Activated CD8-positive, alpha-beta memory T cell treated with anti-CD3 and anti-CD28 coated beads for 36 hours (primary cell): ENCODE data around the gene CCDC127. TPM values are rescaled to one million over a fixed set of nuclear protein-coding genes. Genes with fewer than 3 reads are reported as not detected.
"Not testable (repeated sequence)": the region's sequence is repeated elsewhere in the genome, so short reads cannot be mapped to it uniquely, and the experiment has no call there.

Experiments used
- CTCF ChIA-PET: fragments of 350-600 bp; sonication (Branson Sonifier 250); formaldehyde crosslinking; loops from one replicate; lab custom pipeline; 2021; ENCODE audit warnings: antibody characterized with exemption; lab: Charles Lee
- POLR2A ChIA-PET: fragments of 350-600 bp; sonication (Branson Sonifier 250); formaldehyde crosslinking; loops from one replicate; lab custom pipeline; 2021; ENCODE audit warnings: antibody characterized with exemption; lab: Charles Lee
- total RNA-seq, 2 experiments: library from RNA; stranded (reverse); gene quantifications; one replicate each; pipeline ENCODE4 v1.2.3, GENCODE V29; 2021

Gene CCDC127
- total RNA-seq, 2 experiments from 2014 or later, result 6.8 to 7.3 TPM

DNA sequence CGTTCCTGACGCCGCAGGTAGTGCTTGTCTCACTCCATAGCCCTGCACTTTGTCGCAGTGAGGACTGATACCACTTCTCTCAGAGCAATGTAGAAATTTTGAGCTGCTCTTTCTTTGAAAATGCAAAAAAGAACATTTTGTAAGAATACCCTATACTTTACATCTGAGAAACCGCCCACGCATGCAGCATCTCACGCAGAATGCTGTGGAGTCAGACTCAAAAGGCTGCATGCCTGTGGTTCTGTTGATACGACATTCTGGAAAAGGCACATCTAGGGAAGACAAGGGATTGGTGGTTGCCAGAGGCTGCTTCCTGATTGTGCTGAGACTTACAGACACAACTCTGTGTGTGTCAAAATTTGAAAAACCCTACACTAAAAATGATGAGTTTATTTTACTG is 20.0 kb upstream of the CCDC127 start:
- POLR2A ChIA-PET, CTCF ChIA-PET: not testable (repeated sequence)

DNA sequence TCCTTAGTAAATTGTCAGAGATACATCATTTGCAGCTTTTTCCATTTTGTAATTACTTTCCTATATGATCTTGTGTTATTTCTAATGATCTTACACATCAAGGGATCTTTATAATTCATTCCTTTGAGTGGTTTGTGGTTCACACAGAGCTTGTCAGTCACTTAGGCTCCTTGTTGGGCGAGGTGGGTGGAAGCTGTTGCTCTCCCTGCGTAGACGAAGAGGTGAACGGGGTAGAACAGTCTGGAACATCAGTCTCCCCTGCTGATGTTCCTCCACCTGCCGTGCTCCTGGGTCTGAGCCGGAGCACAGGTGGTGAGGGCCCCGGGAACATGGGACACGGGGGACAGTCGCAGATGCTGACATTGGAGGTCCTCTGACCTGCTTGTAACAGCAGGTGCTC is 17.6 kb upstream of the CCDC127 start:
- CTCF ChIA-PET, result not testable (repeated sequence)

DNA sequence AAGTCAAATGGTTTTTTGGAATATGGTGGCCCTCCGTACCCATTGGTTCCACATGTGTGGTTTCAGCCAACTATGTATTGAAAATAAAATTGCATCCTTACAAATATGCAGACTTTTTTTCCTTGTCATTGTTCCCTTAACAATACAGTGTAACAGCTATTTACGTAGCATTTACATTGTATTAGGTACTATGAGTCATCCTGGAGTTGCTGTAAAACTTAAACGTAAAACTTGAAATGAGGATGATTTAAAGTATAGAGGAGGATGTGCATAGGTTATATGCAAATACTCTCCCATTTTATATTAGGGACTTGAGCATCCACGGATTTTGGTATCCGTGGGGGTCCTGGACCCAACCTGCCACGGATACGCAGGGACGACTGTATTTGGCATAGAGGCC is 16.5 kb upstream of the CCDC127 start:
- POLR2A ChIA-PET, result no interaction called here
- CTCF ChIA-PET, result no interaction called here

More for the DNA sequence above, 17.6 kb upstream of the CCDC127 start:
- POLR2A ChIA-PET, result not testable (repeated sequence)

DNA sequence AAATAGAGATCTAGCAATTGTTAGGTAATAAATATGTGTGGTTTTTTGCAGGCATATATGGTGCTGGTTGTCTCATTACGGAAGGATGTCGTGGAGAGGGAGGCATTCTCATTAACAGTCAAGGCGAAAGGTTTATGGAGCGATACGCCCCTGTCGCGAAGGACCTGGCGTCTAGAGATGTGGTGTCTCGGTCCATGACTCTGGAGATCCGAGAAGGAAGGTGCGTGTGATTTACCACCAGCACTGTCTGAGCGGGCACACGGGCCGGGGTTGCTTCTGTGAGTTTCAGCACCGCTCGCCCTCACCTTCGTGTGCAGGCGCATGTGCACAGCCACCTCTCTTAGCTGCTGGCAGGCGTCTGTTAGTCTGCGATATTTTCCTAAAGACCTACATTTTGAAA is 15.5 kb upstream of the CCDC127 start:
- CTCF ChIA-PET, result interaction anchor here (1.4 kb wide), 1 partner anchor 10 kb away, joined by 4 read pairs; no protein-coding TSS in a partner anchor

DNA sequence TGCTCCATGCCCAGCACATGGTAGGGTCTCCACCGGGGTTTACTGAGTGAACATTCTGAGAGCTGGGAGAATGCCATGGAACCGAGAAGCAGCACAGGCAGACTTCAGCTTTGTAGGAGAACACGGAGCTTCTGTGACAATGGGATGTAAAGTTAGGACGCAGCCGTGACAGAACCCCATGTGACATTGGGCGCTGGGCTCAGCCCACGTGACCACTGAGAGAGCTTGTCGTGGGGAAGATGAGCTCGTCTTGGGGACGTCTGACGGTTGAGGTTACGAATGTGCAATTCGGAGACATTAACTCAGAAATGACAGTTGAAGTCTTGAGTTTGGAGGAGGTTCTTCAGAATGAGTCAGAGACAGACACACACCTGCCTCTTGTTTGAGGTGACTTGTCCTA is 13.7 kb upstream of the CCDC127 start:
- ChIA-PET POLR2A (interaction anchor here (0.6 to 0.7 kb wide), 2 partner anchors 41 to 160 kb away, joined by 3 to 4 read pairs; no protein-coding TSS in a partner anchor), CTCF (no interaction called here)

More for the DNA sequence above, 15.5 kb upstream of the CCDC127 start:
- POLR2A ChIA-PET, result not testable (repeated sequence)

DNA sequence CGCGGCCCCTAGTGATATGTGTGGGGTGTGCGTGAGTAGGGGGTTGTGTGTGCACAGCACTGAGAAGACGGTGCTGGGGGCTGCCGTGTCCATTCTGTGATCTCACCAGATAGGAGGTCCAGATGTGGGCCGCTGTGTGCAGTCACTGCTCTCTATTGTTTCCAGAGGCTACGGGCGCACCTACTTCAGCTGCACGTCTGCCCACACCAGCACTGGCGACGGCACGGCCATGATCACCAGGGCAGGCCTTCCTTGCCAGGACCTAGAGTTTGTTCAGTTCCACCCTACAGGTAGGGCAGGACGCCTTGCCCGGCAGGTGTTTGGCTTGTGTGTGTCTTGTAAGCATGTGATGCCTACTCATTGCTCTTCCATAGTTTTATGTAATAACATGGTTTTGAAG is 12.8 kb upstream of the CCDC127 start:
- POLR2A ChIA-PET, result no interaction called here

DNA sequence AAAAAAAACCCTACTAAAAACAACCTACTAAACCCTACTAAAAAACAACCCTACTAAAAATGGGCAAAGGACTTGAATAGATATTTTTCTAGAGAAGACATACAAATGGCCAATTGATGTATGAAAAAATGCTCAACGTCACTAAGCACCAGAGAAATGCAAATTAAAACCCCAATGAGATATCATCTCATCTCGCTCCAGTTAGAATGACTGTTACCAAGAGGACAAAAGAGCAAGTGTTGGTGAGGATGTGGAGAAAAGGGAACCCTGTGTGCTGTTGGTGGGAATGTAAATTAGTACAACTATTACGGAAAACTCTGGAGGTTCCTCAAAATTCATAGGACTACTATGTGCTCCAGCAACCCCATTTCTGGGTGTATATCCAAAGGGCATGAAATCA is 10.9 kb upstream of the CCDC127 start:
- ChIA-PET CTCF (no interaction called here), POLR2A (no interaction called here)

More for the DNA sequence above, 12.8 kb upstream of the CCDC127 start:
- CTCF ChIA-PET, result no interaction called here

DNA sequence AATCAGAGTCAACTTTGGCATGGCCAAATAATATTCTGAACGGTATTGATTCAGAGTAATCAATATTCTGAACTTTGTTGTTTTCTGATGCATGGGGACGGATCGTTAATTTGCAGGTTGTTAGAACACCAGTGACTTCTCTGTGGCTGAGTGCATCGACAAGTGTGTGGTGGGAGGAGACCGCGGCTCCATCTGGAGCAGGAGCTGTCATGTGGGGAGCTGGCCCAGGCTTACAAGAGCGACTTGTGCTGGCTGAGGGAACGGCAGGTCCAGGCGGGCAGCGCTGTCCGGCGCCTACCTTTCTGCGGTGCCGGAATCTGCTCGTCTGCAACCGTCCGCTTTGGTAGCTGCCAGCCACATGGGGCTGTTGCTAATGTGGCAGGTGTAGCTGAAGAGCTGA is 9.4 kb upstream of the CCDC127 start:
- CTCF ChIA-PET, POLR2A ChIA-PET: not testable (repeated sequence)

DNA sequence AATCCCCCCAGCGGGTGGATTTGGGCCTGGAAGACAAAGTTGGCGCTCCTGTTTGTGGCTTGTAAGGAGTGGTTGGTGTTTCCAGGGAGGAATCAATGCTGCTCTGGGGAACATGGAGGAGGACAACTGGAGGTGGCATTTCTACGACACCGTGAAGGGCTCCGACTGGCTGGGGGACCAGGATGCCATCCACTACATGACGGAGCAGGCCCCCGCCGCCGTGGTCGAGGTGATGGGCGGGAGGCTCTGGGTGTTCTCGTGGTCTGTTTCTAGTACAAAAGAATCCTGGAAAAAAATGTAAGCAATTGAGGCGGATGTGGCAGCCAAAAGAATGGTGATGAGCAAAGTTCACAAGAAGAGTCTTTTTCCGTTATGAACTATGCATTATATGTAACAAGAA is 7.4 kb upstream of the CCDC127 start:
- ChIA-PET CTCF (no interaction called here), POLR2A (no interaction called here)

DNA sequence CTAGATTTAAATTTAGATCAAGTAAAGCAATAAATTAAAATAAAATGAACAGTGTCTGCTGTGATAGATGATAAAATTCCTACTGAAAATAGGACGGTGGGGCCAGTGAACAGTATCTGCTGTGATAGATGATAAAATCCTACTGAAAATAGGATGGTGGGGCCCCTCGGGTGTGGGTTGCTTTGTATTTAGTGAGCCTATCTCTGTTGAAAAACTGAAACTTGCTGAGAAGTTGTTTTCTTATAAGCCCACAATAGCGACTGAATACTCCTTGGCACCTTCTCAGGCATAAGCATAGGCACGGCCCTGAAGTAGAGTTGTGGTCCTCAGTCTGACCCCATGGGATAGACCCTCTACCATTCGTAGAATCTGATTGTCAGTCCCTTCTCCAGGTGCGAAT is 5.8 kb upstream of the CCDC127 start:
- POLR2A ChIA-PET, result no interaction called here

DNA sequence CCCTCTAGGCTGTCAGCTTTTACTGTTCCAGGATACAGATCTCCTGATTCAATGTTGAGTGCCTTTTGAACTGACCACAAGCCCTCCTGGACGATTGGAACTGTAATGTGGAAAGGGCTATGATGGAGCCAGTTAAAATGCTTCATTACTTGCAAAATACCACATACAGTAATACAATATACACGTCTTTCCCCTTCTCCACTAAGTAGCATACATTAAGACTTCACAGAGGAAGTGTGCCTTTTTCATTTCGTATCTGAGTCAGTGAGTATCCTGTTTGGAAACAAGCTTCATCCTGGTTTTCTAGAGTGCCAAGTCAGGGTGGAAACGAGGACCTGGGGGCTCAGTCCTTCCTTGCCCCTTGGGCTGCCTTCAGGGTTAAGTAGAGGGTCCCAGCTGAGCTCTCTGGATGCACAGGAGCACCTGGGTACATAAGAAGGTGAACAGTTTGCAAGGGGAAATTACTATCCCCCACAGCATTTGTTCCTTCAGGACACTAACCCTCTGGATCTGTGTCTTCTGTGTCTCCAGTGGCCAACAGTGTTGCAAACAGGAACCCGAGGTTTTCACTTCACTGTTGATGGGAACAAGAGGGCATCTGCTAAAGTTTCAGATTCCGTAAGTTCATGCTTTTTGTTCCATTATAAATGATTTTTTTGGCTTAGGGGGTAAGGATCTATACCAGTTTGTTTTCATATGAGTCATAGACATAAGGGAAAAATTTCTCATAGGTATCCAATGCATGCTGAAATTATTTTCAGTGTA is 5.2 kb upstream of the CCDC127 start:
- CTCF ChIA-PET, result not testable (repeated sequence)

More for the DNA sequence above, 5.8 kb upstream of the CCDC127 start:
- CTCF ChIA-PET, result no interaction called here

DNA sequence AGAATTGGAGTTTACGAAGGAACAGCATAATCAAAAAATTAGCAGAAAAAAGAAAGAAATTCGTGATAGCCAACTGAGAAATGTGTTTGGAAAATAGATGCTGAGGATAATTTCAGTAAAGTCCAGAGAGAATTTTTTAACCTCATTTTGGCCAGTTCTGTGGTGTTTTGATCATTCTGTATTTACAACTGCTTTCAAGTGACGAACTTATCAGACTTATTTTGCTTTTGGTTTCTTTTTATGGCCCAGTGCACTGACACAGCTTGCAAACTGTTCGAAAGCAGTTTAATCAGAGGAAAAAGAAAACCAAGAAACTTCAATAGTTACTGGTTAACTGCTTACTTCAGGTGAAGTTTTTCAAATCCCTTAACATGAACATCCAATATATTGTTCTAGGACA is 2.0 kb upstream of the CCDC127 start:
- CTCF ChIA-PET, result no interaction called here
- POLR2A ChIA-PET, result interaction anchor here (1.0 kb wide), 1 partner anchor 52 kb away, joined by 3 read pairs; the partner anchor contains the start of gene PDCD6

More for the DNA sequence above, 5.2 kb upstream of the CCDC127 start:
- POLR2A ChIA-PET, result not testable (repeated sequence)

DNA sequence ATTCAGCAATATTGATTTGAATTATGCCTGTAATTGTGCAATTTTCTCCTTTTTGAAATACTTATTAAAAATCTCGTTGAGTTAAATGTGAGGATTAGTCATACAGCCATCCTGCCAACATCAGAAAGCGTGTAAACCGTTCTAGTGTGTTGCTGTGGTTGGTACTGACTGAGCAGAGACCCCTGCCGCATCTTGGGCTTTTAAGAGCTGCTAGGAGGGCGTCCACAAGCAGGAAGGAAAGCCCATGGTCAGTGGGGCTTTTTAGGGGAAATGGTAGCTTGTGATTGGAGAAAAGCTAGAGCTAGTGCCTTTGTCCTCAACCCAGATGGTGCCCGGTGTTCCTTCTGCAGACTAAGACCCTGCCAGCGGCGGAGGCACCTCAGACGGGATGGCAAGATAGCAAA is 1.5 kb upstream of the CCDC127 start:
- CTCF ChIA-PET, result interaction anchor here (1.2 kb wide), 1 partner anchor 25 kb away, joined by 5 read pairs; no protein-coding TSS in a partner anchor

DNA sequence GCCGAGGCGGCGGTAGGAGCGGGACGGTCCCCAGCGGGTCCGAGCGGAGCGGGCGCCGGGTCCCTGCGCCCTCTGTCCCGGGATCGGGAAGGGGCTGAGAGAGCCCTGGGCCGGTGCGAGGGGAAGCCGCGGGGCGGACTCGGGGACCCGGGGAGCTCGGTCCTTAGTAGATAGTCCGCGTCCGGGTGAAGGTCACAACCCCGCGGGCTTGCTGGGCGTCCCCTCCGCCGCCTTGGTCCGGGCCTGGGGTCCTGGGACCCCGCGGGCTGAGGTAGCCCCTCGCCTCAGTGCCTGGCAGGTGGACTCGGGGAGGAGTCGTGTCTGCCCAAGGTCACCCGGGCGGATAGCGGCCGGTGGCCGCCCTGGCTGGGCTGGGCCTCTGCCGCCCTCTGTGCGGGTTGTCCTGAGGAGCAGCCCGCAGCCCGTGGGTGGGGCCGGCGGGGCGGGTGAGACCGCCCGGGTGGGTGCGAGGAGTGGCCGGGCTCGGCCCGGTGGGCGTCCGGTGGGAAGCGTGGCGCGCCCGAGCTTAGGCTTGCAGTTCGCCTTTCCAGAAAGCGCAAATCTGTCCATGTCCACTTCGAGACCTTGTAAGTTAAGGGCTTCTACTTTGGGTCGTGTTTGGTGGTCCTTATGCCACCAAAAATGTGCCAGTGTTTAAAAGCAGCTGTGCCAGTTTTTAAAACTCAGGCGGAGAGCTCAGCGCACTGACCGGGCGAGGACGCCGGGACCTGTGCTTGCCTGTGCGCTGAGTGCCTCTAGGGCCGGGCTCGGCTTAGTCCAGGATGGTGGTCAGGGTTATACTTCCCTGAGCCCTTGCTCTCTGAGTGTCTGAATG is 721 bp upstream of the CCDC127 start:
- POLR2A ChIA-PET, result interaction anchor here (0.9 to 1.4 kb wide), 3 partner anchors 30 to 253 kb away, joined by 3 to 6 read pairs (median 6); no protein-coding TSS in a partner anchor

More for the DNA sequence above, 1.5 kb upstream of the CCDC127 start:
- POLR2A ChIA-PET, result interaction anchor here (1.0 to 1.4 kb wide), 3 partner anchors 31 to 252 kb away, joined by 3 to 6 read pairs (median 6); partner anchors contain the start of gene PDCD6

DNA sequence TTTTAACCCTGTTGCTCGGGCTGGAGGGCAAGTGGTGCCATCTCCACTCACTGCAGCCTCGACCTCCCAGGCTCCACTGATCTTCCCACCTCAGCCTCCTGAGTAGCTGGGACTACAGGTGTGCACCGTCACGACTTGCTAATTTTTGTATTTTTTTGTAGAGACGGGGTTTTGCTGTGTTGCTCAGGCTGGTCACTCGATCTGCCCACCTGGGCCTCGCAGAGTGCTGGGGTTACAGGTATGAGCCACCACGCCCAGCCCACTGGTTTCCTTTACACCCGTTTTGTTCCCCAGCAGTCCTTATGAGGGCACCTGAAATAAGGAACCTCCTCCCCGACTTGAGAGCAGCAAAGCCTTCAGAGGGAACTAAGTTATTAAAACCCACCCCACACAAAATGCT is 1.9 kb downstream of the CCDC127 start:
- CTCF ChIA-PET, result not testable (repeated sequence)

More for the DNA sequence above, 721 bp upstream of the CCDC127 start:
- CTCF ChIA-PET, result interaction anchor here (1.0 to 2.0 kb wide), 3 partner anchors 9 to 30 kb away, joined by 3 to 5 read pairs (median 5); no protein-coding TSS in a partner anchor

DNA sequence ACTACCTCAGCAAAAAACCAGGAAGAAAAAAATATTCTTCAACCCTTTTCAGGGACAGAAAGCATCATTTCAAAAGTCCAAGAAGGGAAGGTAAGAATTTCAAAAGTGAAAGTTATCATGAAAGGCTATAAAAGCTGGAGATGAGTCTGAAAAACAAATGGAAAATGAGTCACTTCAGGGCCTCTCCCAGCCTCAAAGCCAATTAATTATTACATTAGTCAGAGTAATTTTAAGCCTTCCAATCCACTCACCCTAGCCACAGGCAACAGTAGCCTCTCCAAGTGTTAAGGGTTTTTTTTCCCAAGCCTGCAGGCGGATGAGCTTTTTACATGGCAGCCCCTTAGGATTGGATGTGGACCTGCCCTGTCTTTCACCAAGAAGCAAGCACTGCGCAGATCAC is 2.7 kb downstream of the CCDC127 start:
- CTCF ChIA-PET, POLR2A ChIA-PET: not testable (repeated sequence)

More for the DNA sequence above, 1.9 kb downstream of the CCDC127 start:
- POLR2A ChIA-PET, result not testable (repeated sequence)

DNA sequence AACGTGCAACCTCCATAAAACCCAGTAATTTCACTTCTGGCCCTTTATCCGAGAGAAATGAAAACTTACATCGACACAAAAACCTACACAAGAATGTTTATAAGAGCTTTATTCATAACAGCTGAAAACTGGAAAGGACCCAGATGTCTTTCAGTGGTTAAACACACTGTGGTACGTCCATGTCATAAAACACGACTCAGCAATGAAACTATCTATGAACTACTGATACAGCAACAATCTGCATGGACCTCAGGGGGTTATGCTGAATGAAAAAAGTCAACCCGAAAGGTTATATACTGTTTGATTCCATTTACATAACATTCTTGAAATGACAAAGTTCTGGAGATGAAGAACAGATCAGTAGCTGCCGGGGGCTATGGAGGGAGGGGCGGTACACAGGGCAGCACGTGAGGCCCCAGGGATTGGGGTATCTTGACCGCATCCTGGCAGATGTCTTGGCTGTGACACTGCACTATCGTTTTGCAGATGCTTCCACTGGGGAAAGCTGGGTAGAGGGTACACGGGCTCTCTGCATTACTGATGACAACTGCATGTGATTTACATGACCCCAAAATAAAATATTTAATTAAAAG is 4.1 kb downstream of the CCDC127 start:
- POLR2A ChIA-PET, result no interaction called here
- CTCF ChIA-PET, result no interaction called here

DNA sequence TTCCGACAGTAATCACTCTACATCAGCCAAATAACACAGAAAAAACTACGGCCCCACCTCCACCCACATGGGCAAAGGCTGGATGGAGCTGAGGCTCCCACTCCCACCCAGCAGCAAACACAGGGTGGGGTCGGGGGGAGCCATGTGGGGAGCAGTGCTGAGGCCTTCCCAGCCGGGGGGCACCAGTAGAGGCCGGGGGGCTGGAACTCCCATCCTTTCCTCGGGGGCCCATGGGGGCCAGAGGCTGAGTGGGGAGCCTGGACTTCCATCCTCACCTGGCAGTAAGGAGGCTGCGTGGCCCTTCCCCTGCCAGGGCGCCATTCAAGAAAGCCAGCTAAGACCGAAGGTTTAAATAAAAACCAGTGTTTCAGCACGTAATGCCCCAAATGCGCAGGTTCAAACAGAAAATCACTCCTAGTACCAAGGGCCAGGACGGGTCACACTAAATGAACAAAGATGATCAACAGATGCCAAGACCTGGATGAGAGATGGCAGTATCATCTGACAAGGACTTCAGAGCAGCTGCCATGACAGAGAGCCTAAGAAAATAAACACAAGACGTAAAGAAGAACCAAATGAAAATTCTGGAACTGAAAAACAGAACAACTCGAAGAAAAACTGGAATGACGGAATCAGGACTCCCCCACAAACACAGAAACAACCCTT is 9.4 kb downstream of the CCDC127 start:
- ChIA-PET POLR2A (no interaction called here), CTCF (no interaction called here)

DNA sequence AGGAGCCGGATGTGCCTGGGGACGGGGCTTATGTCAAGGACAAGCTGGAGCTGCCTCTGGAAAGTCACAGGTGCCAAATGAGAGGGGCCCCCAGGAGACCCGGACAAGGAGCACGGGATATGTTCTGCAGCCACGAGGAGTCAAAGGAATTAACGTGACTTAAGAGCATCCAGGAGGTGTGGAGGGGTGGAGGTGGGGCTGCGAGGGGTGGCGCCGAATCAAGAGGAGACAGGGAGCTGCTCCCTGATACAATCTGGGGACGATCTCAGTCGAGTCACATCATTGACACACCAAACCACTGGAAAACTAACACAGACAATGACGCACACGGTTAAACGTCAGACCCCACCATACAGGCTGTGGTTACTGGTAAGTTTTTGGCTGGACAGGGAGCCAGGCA is 10.4 kb downstream of the CCDC127 start:
- ChIA-PET POLR2A (no interaction called here), CTCF (no interaction called here)
